SK-MEL-5 (cell line): ENCODE data around the gene ITGB4. TPM values are rescaled to one million over a fixed set of nuclear protein-coding genes. Genes with fewer than 3 reads are reported as not detected.
"Not testable (repeated sequence)": the region's sequence is repeated elsewhere in the genome, so short reads cannot be mapped to it uniquely, and the experiment has no call there.

Source experiments
- DNase-seq: peaks from one replicate; pipeline ENCODE4 v3.0.0-alpha.2; 2016; ENCODE audit warnings: low read depth, low spot score
- in situ Hi-C: cut with HindIII; loops from 2 replicates; pipeline ENCODE4 v1.10.0; 2016; ENCODE audit warnings: low sequenced_read_pairs, high pct_unique_total_duplicates, low pct_unique_long_range_greater_than_20kb
- total RNA-seq: library from RNA; depleted of rRNA; stranded (reverse); fragments of >200 nt; shearing (Covaris generic); gene quantifications from 2 replicates; pipeline ENCODE4 v1.2.3, GENCODE V29; 2014

The ITGB4 gene
- total RNA-seq, 1 experiment from 2014 or later = 0.05 TPM

GRCh38 chr17:75773808-75774470 lies 52.7 kb downstream of the ITGB4 start:
- in situ Hi-C loops = no loop called here
- no peak for DNase-seq

GRCh38 chr17:75774471-75774990 lies 53.3 kb downstream of the ITGB4 start:
- no peak for DNase-seq
- in situ Hi-C loops = no loop called here

GRCh38 chr17:75774991-75775668 lies 53.9 kb downstream of the ITGB4 start:
- DNase-seq = no peak
- in situ Hi-C loops = no loop called here

- in situ Hi-C loops = no loop called here
- DNase-seq = no peak
Measured at GRCh38 chr17:75776386-75777295, 55.4 kb downstream of the ITGB4 start.

GRCh38 chr17:75777296-75777922 lies 56.1 kb downstream of the ITGB4 start:
- no peak for DNase-seq
- in situ Hi-C loops = no loop called here

GRCh38 chr17:75778066-75778860 lies 57.0 kb downstream of the ITGB4 start:
- DNase-seq, in situ Hi-C loops: not testable (repeated sequence)

GRCh38 chr17:75778861-75779249 lies 57.6 kb downstream of the ITGB4 start:
- DNase-seq = peak; percentile 71
- in situ Hi-C loops = no loop called here

GRCh38 chr17:75779250-75779986 lies 58.2 kb downstream of the ITGB4 start:
- DNase-seq = peak; percentile 100
- in situ Hi-C loops = no loop called here

GRCh38 chr17:75779987-75780889 lies 59.0 kb downstream of the ITGB4 start:
- DNase-seq = no peak
- in situ Hi-C loops = no loop called here

GRCh38 chr17:75783069-75783783 lies 62.0 kb downstream of the ITGB4 start:
- in situ Hi-C loops = no loop called here

GRCh38 chr17:75783803-75784472 lies 62.7 kb downstream of the ITGB4 start:
- no peak for DNase-seq
- in situ Hi-C loops = no loop called here

More at GRCh38 chr17:75783069-75783783, 62.0 kb downstream of the ITGB4 start:
- DNase-seq = peak; percentile 78

- in situ Hi-C loops = no loop called here
- DNase-seq = peak; percentile 100
Measured at GRCh38 chr17:75784473-75785015, 63.3 kb downstream of the ITGB4 start, which contains the start of gene UNK. Gene UNK, plus strand, starts transcription at chr17:75784806. Its CDS starts 75 bp downstream, at chr17:75784881.

- in situ Hi-C loops = no loop called here
Measured at GRCh38 chr17:75785016-75785890, 64.0 kb downstream of the ITGB4 start.

More at GRCh38 chr17:75785016-75785890, 64.0 kb downstream of the ITGB4 start:
- DNase-seq = no peak
